Measurements from ENCODE around the gene STK35.

STK35 gene

GRCh38 chr20:2141600-2142575 lies 40.3 kb downstream of the STK35 start:
- Histone ChIP-seq H3K79me2 (ENCODE audit: control insufficient read depth, low read length) (peaks cover 17% of the 10 kb centered on the region), H3K4me3 (ENCODE audit: low read length) (no peak overlapping the region), H3K4me1 (ENCODE audit: control insufficient read depth, low read length) (no peaks in the 10 kb centered on the region), H3F3A (ENCODE audit: control insufficient read depth, insufficient read depth) (no peaks in the 10 kb centered on the region), H3K27me3 (ENCODE audit: control insufficient read depth, low read length) (no peaks in the 10 kb centered on the region), H3K9me2 (replicated peaks; ENCODE audit: control insufficient read depth, low read length) (no peaks in the 10 kb centered on the region), H4K20me1 (ENCODE audit: control insufficient read depth, insufficient read depth, low read depth, low read length) (no peaks in the 10 kb centered on the region), H3K27ac (ENCODE audit: low read depth, low read length) (no peak overlapping the region), H3K4me2 (ENCODE audit: low read length) (no peak overlapping the region), H3K36me3 (ENCODE audit: control insufficient read depth, low read length) (peaks cover 20% of the 10 kb centered on the region; the same call in 1 of the 2 replicates), H3K9me3 (ENCODE audit: control insufficient read depth, insufficient read depth, low read length) (no peaks in the 10 kb centered on the region)
- no peak for TF ChIP-seq CTCF (IDR thresholded peaks at IDR 0.05; ENCODE audit: low read depth, low read length, poor library complexity, severe bottlenecking)
- TF ChIP-seq EZH2phosphoT487 (IDR thresholded peaks at IDR 0.05; ENCODE audit: borderline replicate concordance, low read length), result no peak

- Histone ChIP-seq H4K20me1 (ENCODE audit: control insufficient read depth, insufficient read depth, low read depth, low read length) (no peaks in the 10 kb centered on the region), H3K27ac (ENCODE audit: low read depth, low read length) (no peak overlapping the region), H3F3A (ENCODE audit: control insufficient read depth, insufficient read depth) (no peaks in the 10 kb centered on the region), H3K4me3 (ENCODE audit: low read length) (no peak overlapping the region), H3K27me3 (ENCODE audit: control insufficient read depth, low read length) (no peaks in the 10 kb centered on the region), H3K9me2 (replicated peaks; ENCODE audit: control insufficient read depth, low read length) (no peaks in the 10 kb centered on the region), H3K36me3 (ENCODE audit: control insufficient read depth, low read length) (peaks cover 20% of the 10 kb centered on the region; the same call in 1 of the 2 replicates), H3K79me2 (ENCODE audit: control insufficient read depth, low read length) (peaks cover 12% of the 10 kb centered on the region), H3K4me1 (ENCODE audit: control insufficient read depth, low read length) (no peaks in the 10 kb centered on the region), H3K9me3 (ENCODE audit: control insufficient read depth, insufficient read depth, low read length) (no peaks in the 10 kb centered on the region), H3K4me2 (ENCODE audit: low read length) (no peak overlapping the region)
- TF ChIP-seq CTCF (IDR thresholded peaks at IDR 0.05; ENCODE audit: low read depth, low read length, poor library complexity, severe bottlenecking) (no peak), EZH2phosphoT487 (IDR thresholded peaks at IDR 0.05; ENCODE audit: borderline replicate concordance, low read length) (no peak)
These were observed 41.0 kb downstream of the STK35 start for GRCh38 chr20:2142649-2143048.

- Histone ChIP-seq H3K9me3 (ENCODE audit: control insufficient read depth, insufficient read depth, low read length) (no peaks in the 10 kb centered on the region), H3K4me3 (ENCODE audit: low read length) (no peak overlapping the region), H3K4me2 (ENCODE audit: low read length) (no peak overlapping the region), H4K20me1 (ENCODE audit: control insufficient read depth, insufficient read depth, low read depth, low read length) (no peaks in the 10 kb centered on the region), H3K27me3 (ENCODE audit: control insufficient read depth, low read length) (no peaks in the 10 kb centered on the region), H3K9me2 (replicated peaks; ENCODE audit: control insufficient read depth, low read length) (no peaks in the 10 kb centered on the region), H3K79me2 (ENCODE audit: control insufficient read depth, low read length) (peaks cover 10% of the 10 kb centered on the region), H3K27ac (ENCODE audit: low read depth, low read length) (no peak overlapping the region), H3F3A (ENCODE audit: control insufficient read depth, insufficient read depth) (no peaks in the 10 kb centered on the region), H3K4me1 (ENCODE audit: control insufficient read depth, low read length) (no peaks in the 10 kb centered on the region), H3K36me3 (ENCODE audit: control insufficient read depth, low read length) (peaks cover 20% of the 10 kb centered on the region; the same call in 1 of the 2 replicates)
- TF ChIP-seq CTCF (IDR thresholded peaks at IDR 0.05; ENCODE audit: low read depth, low read length, poor library complexity, severe bottlenecking) (no peak), EZH2phosphoT487 (IDR thresholded peaks at IDR 0.05; ENCODE audit: borderline replicate concordance, low read length) (no peak)
These were observed 42.0 kb downstream of the STK35 start for GRCh38 chr20:2143594-2143993.
